Heart right ventricle (tissue), 16 donors: ENCODE data around the gene TMCC3. TPM values are rescaled to one million over a fixed set of nuclear protein-coding genes. Genes with fewer than 3 reads are reported as not detected.

ENCODE experiments used
- ATAC-seq, 8 donors: fragments of 200-7000 bp; cut with Tn5 transposase; one replicate each; pipeline ENCODE4 v1.9.1; 2020; ENCODE audit warnings: mild to moderate bottlenecking in 8 of 8, moderate library complexity in 8 of 8, moderate number of reproducible peaks in 1 of 8
- DNase-seq, 2 donors: peaks; one replicate each; pipeline ENCODE4 v3.0.0-alpha.2; 2020
- H3K27ac ChIP-seq, 10 donors: fragments of 200-600 bp; sonication (generic) in 2 of 10; one replicate each; pipeline versions ENCODE4 v1.5.0 to v1.8.0; 2020 to 2022; ENCODE audit warnings: mild to moderate bottlenecking in 3 of 10
- H3K27me3 ChIP-seq, 7 donors: fragments of 200-600 bp; one replicate each; pipeline ENCODE4 v1.8.0; 2021 to 2022; ENCODE audit warnings: mild to moderate bottlenecking in 2 of 7
- H3K36me3 ChIP-seq, 9 donors: fragments of 200-600 bp; sonication (generic) in 1 of 9; one replicate each; pipeline versions ENCODE4 v1.5.0 to v1.8.0; 2020 to 2022; ENCODE audit warnings: mild to moderate bottlenecking in 2 of 9
- H3K4me1 ChIP-seq, 9 donors: fragments of 200-600 bp; sonication (generic) in 1 of 9; one replicate each; pipeline versions ENCODE4 v1.5.0 to v1.8.0; 2020 to 2022; ENCODE audit warnings: mild to moderate bottlenecking in 4 of 9
- H3K4me3 ChIP-seq, 10 donors: fragments of 200-600 bp; sonication (generic) in 2 of 10; one replicate each; pipeline versions ENCODE4 v1.5.0 to v1.8.0; 2020 to 2022; ENCODE audit warnings: mild to moderate bottlenecking in 7 of 10, moderate library complexity in 2 of 10
- H3K9me3 ChIP-seq, 11 donors: fragments of 200-600 bp in 10 of 11; sonication (generic) in 2 of 11; one replicate each; pipeline versions ENCODE4 v1.5.0 to v1.8.0; 2013 to 2022; ENCODE audit warnings: mild to moderate bottlenecking in 2 of 11, control low read depth in 1 of 11, moderate library complexity in 1 of 11
- WGBS, 2 donors: extraction: QIAGEN DNeasy Blood & Tissue Kit; methylation state at CpG; one replicate each; pipeline ENCODE4 v1.1.7; 2013; ENCODE audit warnings: inconsistent platforms in 1 of 2; 5-methylcytosine and 5-hydroxymethylcytosine counted together
- intact Hi-C, 10 donors: fragments of 100-400 bp; cut with DNase I; formaldehyde crosslinking; loops; one replicate each; pipeline versions ENCODE4 v1.11.1 to v1.14.2; 2022
- polyA plus RNA-seq, 2 donors: library from polyadenylated mRNA; stranded (reverse); fragments of 200-250 nt; gene quantifications; one replicate each; pipeline ENCODE4 v1.2.3, GENCODE V29; 2013
- total RNA-seq, 10 donors: library from RNA; stranded (reverse); fragmentation: NEBNext Ultra II Directional in 3 of 10; extraction: Animal tissue kit (Norgen Biotek cat#: 25700) in 3 of 10; gene quantifications; one replicate each; pipeline versions ENCODE4 v1.2.1 to v1.2.4, GENCODE V29; 2021 to 2023
- TF ChIP-seq, protein P1 (sequence below), 9 donors: fragments of 200-600 bp; sonication (generic) in 2 of 9; IDR thresholded peaks; one replicate each; pipeline versions ENCODE4 v1.5.0 to v1.8.0; 2021 to 2022; ENCODE audit warnings: antibody characterized with exemption in 9 of 9, mild to moderate bottlenecking in 5 of 9, moderate library complexity in 1 of 9
- donor health status: Arrhythmogenic right ventricular cardiomyopathy.
- donor health status: ischemic (EF 13 %, LVEDD 7.1; RV severe dilation, severe dysfunction).
- donor health status: healthy with polysubstance abuse.
- donor health status: DM: no; HTN: yes; CAD: no.
- donor health status: DM: no; HTN: no; CAD: no.
- donor health status: ischemic (EF 25% LVEDD 6.9; RV normal size, moderate dysfunction).
- donor health status: ischemic (EF 25% LVEDD 5.7; RV mildly dilated, moderate dysfunction).
- donor health status: healthy.
- donor health status: DM: yes; HTN: yes; CAD: no.
- donor health status: Ischemic cardiomyopathy.
- donor health status: ischemic (EF 35%, LVEDD 5.7; RV mildly dilated, moderate dysfunction).
- donor health status: nonischemic (EF 11% LVEDD 7.7; RV severe dilation, severe dysfunction).
- donor health status: DM: yes; HTN: yes; CAD: no.
- donor health status: PGD.
- donor health status: ischemic (EF 29% LVEDD 5.4; RV normal size, mild dysfunction).
- donor health status: nonischemic (EF 23%, LVEDD 6.1; RV moderate dilation, normal function).

The TMCC3 gene
- total and polyA plus RNA-seq, 12 donors: 0.88 to 7.3 (median 3.0) TPM

DNA sequence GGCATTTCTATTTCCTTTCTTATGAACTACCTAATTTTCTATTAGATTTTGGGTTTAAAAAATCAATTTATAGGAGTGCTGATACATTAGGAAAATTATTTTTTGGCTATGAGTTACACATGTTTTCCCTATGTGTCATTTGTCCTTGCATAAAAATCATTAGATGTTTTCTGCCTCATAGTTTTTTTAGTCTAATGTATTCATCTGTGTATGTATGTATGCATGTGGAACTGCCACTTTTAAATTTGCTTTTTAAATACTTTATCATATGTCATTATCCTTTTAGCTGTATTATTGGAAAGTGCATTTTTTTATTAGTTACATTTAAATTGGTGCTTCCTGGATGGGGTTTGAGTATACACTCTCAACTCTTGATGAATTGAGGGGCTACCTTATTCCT is 112.0 kb downstream of the TMCC3 start:
- intact Hi-C loops: loop anchor here in 4 of 10 donors (10.0 kb wide), 2 partner anchors 204 to 214 kb away; no protein-coding TSS in a partner anchor
- ATAC-seq (no peak), DNase-seq (no peak)
- Histone ChIP-seq H3K4me1 (no peaks in the 10 kb centered on the region), H3K36me3 (no peaks in the 10 kb centered on the region), H3K27me3 (peaks cover 0 to 5% (median 0%) of the 10 kb centered on the region in 7 donors), H3K27ac (no peak overlapping the region), H3K4me3 (no peak overlapping the region), H3K9me3 (no peaks in the 10 kb centered on the region)
- TF ChIP-seq, protein P1, sequence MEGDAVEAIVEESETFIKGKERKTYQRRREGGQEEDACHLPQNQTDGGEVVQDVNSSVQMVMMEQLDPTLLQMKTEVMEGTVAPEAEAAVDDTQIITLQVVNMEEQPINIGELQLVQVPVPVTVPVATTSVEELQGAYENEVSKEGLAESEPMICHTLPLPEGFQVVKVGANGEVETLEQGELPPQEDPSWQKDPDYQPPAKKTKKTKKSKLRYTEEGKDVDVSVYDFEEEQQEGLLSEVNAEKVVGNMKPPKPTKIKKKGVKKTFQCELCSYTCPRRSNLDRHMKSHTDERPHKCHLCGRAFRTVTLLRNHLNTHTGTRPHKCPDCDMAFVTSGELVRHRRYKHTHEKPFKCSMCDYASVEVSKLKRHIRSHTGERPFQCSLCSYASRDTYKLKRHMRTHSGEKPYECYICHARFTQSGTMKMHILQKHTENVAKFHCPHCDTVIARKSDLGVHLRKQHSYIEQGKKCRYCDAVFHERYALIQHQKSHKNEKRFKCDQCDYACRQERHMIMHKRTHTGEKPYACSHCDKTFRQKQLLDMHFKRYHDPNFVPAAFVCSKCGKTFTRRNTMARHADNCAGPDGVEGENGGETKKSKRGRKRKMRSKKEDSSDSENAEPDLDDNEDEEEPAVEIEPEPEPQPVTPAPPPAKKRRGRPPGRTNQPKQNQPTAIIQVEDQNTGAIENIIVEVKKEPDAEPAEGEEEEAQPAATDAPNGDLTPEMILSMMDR (IDR thresholded peaks at IDR 0.05): no peak

DNA sequence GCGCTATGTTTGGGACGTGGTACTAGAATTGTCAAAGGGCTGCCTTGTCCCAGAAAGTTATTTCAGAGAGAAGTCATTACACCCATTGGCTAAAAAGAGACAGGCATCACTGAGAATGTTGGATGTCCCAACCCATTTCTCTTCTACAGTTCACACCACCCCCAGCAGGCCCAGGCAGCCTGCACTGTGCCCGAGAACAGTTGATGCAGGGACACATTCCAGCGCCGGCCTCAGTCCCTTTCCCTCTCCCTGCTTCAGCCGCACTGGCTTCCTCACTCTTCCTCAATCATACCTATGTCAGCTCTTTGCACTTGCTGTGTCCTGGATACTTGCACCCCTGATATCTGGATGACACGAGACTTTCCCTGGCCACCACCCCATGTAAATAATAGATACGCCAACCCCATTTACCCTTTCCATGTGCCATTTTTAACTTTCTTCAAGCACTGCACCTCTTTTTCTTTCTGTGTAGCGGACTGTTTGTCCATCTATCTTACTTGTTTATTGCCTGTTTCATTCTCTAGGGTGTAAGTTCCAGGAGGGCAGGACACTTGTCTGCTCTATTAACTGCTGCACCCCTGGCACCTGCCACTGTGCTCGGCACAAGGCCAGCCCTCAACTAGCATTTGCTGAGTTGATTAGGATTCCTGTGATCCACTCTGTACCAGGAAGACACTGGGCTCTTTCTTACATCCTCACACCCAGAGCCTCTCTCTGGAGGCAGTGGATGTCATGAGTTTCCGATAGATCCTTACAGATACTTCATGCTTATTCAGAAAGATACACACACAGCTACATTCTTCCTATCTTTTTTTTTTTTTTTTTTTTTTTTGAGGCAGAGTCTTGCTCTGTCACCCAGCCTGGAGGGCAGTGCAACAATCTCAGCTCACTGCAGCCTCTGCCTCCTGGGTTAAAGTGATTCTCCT is 114.1 kb downstream of the TMCC3 start:
- peaks cover 0 to 4% (median 0%) of the 10 kb centered on the region in 9 donors for H3K4me1 ChIP-seq
- H3K4me3 ChIP-seq: no peak overlapping the region
- H3K36me3 ChIP-seq: no peaks in the 10 kb centered on the region
- 80 to 87% methylated on average over 11 of the region's 11 CpGs for WGBS, 2 donors
- intact Hi-C loops: loop anchor here in 4 of 10 donors (10.0 kb wide), 2 partner anchors 202 to 212 kb away; no protein-coding TSS in a partner anchor
- H3K9me3 ChIP-seq: no peaks in the 10 kb centered on the region
- H3K27me3 ChIP-seq: peaks cover 0 to 5% (median 0%) of the 10 kb centered on the region in 7 donors
- H3K27ac ChIP-seq: no peak overlapping the region
- DNase-seq (peak in 1 of 2 donors; percentile 39), ATAC-seq (peak in 2 of 8 donors; percentile 30 to 56)
- TF ChIP-seq, protein P1 (IDR thresholded peaks at IDR 0.05): no peak

DNA sequence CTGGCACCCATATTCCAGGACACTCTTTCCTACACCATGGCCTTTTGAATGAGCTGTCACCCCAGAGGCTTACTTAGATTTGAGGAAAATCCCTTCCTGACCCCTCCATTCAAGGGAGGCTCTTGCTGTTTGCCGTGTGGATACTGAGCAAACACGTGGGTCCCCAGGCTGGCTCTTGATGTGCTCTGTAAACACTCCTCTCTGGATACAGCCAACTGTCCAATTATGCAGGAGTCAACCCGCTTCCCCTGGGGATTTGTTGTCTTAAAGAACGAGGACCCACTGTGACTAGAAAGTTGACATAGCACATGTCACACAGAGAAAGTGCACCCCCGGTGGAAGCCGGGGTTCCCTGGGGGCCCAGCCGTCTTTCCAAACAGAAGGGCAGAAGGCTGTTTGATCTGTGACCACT is 114.8 kb downstream of the TMCC3 start:
- H3K9me3 ChIP-seq: no peaks in the 10 kb centered on the region
- TF ChIP-seq, protein P1 (IDR thresholded peaks at IDR 0.05): no peak
- H3K27me3 ChIP-seq: peaks cover 0 to 5% (median 0%) of the 10 kb centered on the region in 7 donors
- no peaks in the 10 kb centered on the region for H3K36me3 ChIP-seq
- no peak for ATAC-seq
- no peak overlapping the region for H3K27ac ChIP-seq
- intact Hi-C loops: loop anchor here in 5 of 10 donors (2.0 to 10.0 kb wide), 3 partner anchors 201 to 395 kb away; no protein-coding TSS in a partner anchor
- peaks cover 0 to 4% (median 0%) of the 10 kb centered on the region in 9 donors for H3K4me1 ChIP-seq
- no peak overlapping the region for H3K4me3 ChIP-seq
- 61 to 64% methylated on average over 7 of the region's 7 CpGs for WGBS, 2 donors
- no peak for DNase-seq

- Histone ChIP-seq H3K4me1 (peaks cover 0 to 4% (median 0%) of the 10 kb centered on the region in 9 donors), H3K27me3 (peaks cover 0 to 5% (median 0%) of the 10 kb centered on the region in 7 donors), H3K36me3 (no peaks in the 10 kb centered on the region), H3K9me3 (no peaks in the 10 kb centered on the region), H3K27ac (no peak overlapping the region), H3K4me3 (no peak overlapping the region)
- TF ChIP-seq, protein P1 (IDR thresholded peaks at IDR 0.05): no peak
- WGBS, 2 donors: 87 to 89% methylated on average over 14 of the region's 14 CpGs
- intact Hi-C loops: loop anchor here in 8 of 10 donors (2.0 to 10.0 kb wide), 8 partner anchors 200 to 403 kb away; partner anchors contain the start of gene PLXNC1 (in 3 of the 8)
- DNase-seq (no peak), ATAC-seq (no peak)
These were observed 115.4 kb downstream of the TMCC3 start for GRCh38 chr12:94534774-94535509.
